ENCODE measurements around the gene AIFM2.
A peak's percentile ranks its signal among the peaks of the same experiment; 100 is the strongest.
"Not testable (repeated sequence)": the region's sequence is repeated elsewhere in the genome, so short reads cannot be mapped to it uniquely, and the experiment has no call there.

AIFM2 gene

GRCh38 chr10:70132098-70133029 is at the start of gene AIFM2:
Gene AIFM2, minus strand, starts transcription at chr10:70132825. Its CDS starts 8,741 bp downstream, at chr10:70124084.
- peak; percentile 8 for DNase-seq (ENCODE audit: low read depth)

- DNase-seq (ENCODE audit: low read depth) = not testable (repeated sequence)
Observed at GRCh38 chr10:70179209-70179608, 46.6 kb upstream of the AIFM2 start.

GRCh38 chr10:70178139-70178725 is 45.6 kb upstream of the AIFM2 start:
- DNase-seq (ENCODE audit: low read depth) = no peak

- no peak for DNase-seq (ENCODE audit: low read depth)
Observed at GRCh38 chr10:70176441-70176840, 43.8 kb upstream of the AIFM2 start.

- DNase-seq (ENCODE audit: low read depth) = no peak
Observed at GRCh38 chr10:70175516-70175915, 42.9 kb upstream of the AIFM2 start.

- no peak for DNase-seq (ENCODE audit: low read depth)
Observed at GRCh38 chr10:70174058-70174741, 41.6 kb upstream of the AIFM2 start.

GRCh38 chr10:70169649-70170364 is 37.2 kb upstream of the AIFM2 start:
- DNase-seq (ENCODE audit: low read depth) = no peak

GRCh38 chr10:70169011-70169410 is 36.4 kb upstream of the AIFM2 start:
- DNase-seq (ENCODE audit: low read depth) = no peak

- DNase-seq (ENCODE audit: low read depth) = no peak
Observed at GRCh38 chr10:70167246-70167645, 34.6 kb upstream of the AIFM2 start.

GRCh38 chr10:70166394-70166793 is 33.8 kb upstream of the AIFM2 start:
- no peak for DNase-seq (ENCODE audit: low read depth)

GRCh38 chr10:70164163-70164562 is 31.5 kb upstream of the AIFM2 start:
- DNase-seq (ENCODE audit: low read depth) = no peak

GRCh38 chr10:70163448-70163847 is 30.8 kb upstream of the AIFM2 start:
- DNase-seq (ENCODE audit: low read depth) = no peak

GRCh38 chr10:70162892-70163201 is 30.2 kb upstream of the AIFM2 start:
- peak; percentile 54 for DNase-seq (ENCODE audit: low read depth)

- DNase-seq (ENCODE audit: low read depth) = no peak
Observed at GRCh38 chr10:70162151-70162891, 29.7 kb upstream of the AIFM2 start.

- no peak for DNase-seq (ENCODE audit: low read depth)
Observed at GRCh38 chr10:70160798-70161197, 28.2 kb upstream of the AIFM2 start.

GRCh38 chr10:70159366-70159765 is 26.7 kb upstream of the AIFM2 start:
- not testable (repeated sequence) for DNase-seq (ENCODE audit: low read depth)

GRCh38 chr10:70158113-70158512 is 25.5 kb upstream of the AIFM2 start:
- DNase-seq (ENCODE audit: low read depth) = no peak

- no peak for DNase-seq (ENCODE audit: low read depth)
Observed at GRCh38 chr10:70155255-70155838, 22.7 kb upstream of the AIFM2 start.

GRCh38 chr10:70148516-70148915 is 15.9 kb upstream of the AIFM2 start:
- no peak for DNase-seq (ENCODE audit: low read depth)

- DNase-seq (ENCODE audit: low read depth) = no peak
Observed at GRCh38 chr10:70147259-70147625, 14.6 kb upstream of the AIFM2 start.
